ENCODE results near the gene CCDC50.

DNA sequence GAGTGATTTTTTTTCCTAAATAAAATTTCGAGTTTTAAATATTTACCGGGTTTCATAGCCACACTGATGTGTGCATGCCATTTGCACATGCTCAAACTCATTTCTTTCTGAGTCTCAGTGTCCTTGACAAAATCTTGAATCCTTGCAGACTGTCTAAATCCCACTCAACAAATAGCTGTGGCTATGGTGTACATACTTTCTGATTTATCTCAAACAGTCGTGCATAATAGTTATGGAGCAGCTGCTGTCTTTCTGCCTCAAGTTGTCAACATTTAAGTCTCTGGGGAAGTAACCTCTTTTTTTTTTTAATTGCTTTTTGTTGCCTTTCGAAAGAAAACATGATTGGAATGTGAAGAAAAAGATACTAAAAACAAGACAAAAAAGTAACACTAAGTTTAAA lies 53.9 kb downstream of the CCDC50 start:
- TF ChIP-seq, protein P1, sequence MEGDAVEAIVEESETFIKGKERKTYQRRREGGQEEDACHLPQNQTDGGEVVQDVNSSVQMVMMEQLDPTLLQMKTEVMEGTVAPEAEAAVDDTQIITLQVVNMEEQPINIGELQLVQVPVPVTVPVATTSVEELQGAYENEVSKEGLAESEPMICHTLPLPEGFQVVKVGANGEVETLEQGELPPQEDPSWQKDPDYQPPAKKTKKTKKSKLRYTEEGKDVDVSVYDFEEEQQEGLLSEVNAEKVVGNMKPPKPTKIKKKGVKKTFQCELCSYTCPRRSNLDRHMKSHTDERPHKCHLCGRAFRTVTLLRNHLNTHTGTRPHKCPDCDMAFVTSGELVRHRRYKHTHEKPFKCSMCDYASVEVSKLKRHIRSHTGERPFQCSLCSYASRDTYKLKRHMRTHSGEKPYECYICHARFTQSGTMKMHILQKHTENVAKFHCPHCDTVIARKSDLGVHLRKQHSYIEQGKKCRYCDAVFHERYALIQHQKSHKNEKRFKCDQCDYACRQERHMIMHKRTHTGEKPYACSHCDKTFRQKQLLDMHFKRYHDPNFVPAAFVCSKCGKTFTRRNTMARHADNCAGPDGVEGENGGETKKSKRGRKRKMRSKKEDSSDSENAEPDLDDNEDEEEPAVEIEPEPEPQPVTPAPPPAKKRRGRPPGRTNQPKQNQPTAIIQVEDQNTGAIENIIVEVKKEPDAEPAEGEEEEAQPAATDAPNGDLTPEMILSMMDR (IDR thresholded peaks at IDR 0.05 in 2 of 3, conservative IDR thresholded peaks at IDR 0.05 in 1 of 3; ENCODE audit: borderline replicate concordance in 1 of 3, insufficient read depth in 1 of 3, low read depth in 2 of 3, low read length in 2 of 3): no peak
- TF ChIP-seq POLR2A (IDR thresholded peaks at IDR 0.05; ENCODE audit: borderline replicate concordance, extremely low read depth, insufficient read depth, insufficient read length): no peak
- TF ChIP-seq YY1 (IDR thresholded peaks at IDR 0.05; ENCODE audit: extremely low read depth, insufficient replicate concordance, low read depth, low read length): no peak
- TF ChIP-seq, protein P2, sequence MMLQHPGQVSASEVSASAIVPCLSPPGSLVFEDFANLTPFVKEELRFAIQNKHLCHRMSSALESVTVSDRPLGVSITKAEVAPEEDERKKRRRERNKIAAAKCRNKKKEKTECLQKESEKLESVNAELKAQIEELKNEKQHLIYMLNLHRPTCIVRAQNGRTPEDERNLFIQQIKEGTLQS (IDR thresholded peaks at IDR 0.05): no peak
- no peak for TF ChIP-seq JUND (IDR thresholded peaks at IDR 0.05)
- TF ChIP-seq EGR1 (IDR thresholded peaks at IDR 0.05; ENCODE audit: low read depth): no peak

Data from HCT116 (cell line).